Measurements from ENCODE around the gene SON. TPM values are rescaled to one million over a fixed set of nuclear protein-coding genes. Genes with fewer than 3 reads are reported as not detected.

The SON gene
- total RNA-seq, 1 donor from 2014 or later, result 220 TPM

- Mint-ChIP-seq H3K36me3 (ENCODE audit: low read depth) (peaks cover 32% of the 10 kb centered on the region), H3K27me3 (ENCODE audit: low read depth) (no peaks in the 10 kb centered on the region)
Measured at GRCh38 chr21:33518899-33519298, 23.9 kb upstream of the SON start.

GRCh38 chr21:33522297-33522952 lies 20.4 kb upstream of the SON start:
- peaks cover 3% of the 10 kb centered on the region for H3K4me1 Mint-ChIP-seq (ENCODE audit: low read depth)
- no peaks in the 10 kb centered on the region for H3K27me3 Mint-ChIP-seq (ENCODE audit: low read depth)
- H3K27ac Mint-ChIP-seq (ENCODE audit: unreplicated experiment), result no peak overlapping the region
- H3K36me3 Mint-ChIP-seq (ENCODE audit: low read depth), result peaks cover 15% of the 10 kb centered on the region
- DNase-seq (ENCODE audit: low spot score), result no peak
- H3K4me3 Mint-ChIP-seq (ENCODE audit: unreplicated experiment), result no peak overlapping the region
- no peak for TF ChIP-seq CTCF (IDR thresholded peaks at IDR 0.05)
- H3K9me3 Mint-ChIP-seq (ENCODE audit: low read depth), result no peaks in the 10 kb centered on the region

More at GRCh38 chr21:33518899-33519298, 23.9 kb upstream of the SON start:
- Mint-ChIP-seq H3K4me1 (ENCODE audit: low read depth) (peaks cover 3% of the 10 kb centered on the region), H3K4me3 (ENCODE audit: unreplicated experiment) (no peak overlapping the region), H3K27ac (ENCODE audit: unreplicated experiment) (no peak overlapping the region), H3K9me3 (ENCODE audit: low read depth) (no peaks in the 10 kb centered on the region)
- no peak for DNase-seq (ENCODE audit: low spot score)
- TF ChIP-seq CTCF (IDR thresholded peaks at IDR 0.05), result no peak

GRCh38 chr21:33522953-33523349 lies 19.9 kb upstream of the SON start:
- H3K4me3 Mint-ChIP-seq (ENCODE audit: unreplicated experiment), result no peak overlapping the region
- H3K4me1 Mint-ChIP-seq (ENCODE audit: low read depth), result peaks cover 3% of the 10 kb centered on the region
- no peak for DNase-seq (ENCODE audit: low spot score)
- no peaks in the 10 kb centered on the region for H3K9me3 Mint-ChIP-seq (ENCODE audit: low read depth)
- peaks cover 14% of the 10 kb centered on the region for H3K36me3 Mint-ChIP-seq (ENCODE audit: low read depth)
- no peak overlapping the region for H3K27ac Mint-ChIP-seq (ENCODE audit: unreplicated experiment)
- TF ChIP-seq CTCF (IDR thresholded peaks at IDR 0.05), result no peak
- H3K27me3 Mint-ChIP-seq (ENCODE audit: low read depth), result no peaks in the 10 kb centered on the region

- H3K27ac Mint-ChIP-seq (ENCODE audit: unreplicated experiment), result no peak overlapping the region
- H3K36me3 Mint-ChIP-seq (ENCODE audit: low read depth), result peaks cover 28% of the 10 kb centered on the region
- no peak for DNase-seq (ENCODE audit: low spot score)
- TF ChIP-seq CTCF (IDR thresholded peaks at IDR 0.05), result no peak
- no peaks in the 10 kb centered on the region for H3K4me1 Mint-ChIP-seq (ENCODE audit: low read depth)
- no peaks in the 10 kb centered on the region for H3K9me3 Mint-ChIP-seq (ENCODE audit: low read depth)
- no peaks in the 10 kb centered on the region for H3K27me3 Mint-ChIP-seq (ENCODE audit: low read depth)
- no peak overlapping the region for H3K4me3 Mint-ChIP-seq (ENCODE audit: unreplicated experiment)
Measured at GRCh38 chr21:33531007-33531406, 11.8 kb upstream of the SON start.

GRCh38 chr21:33537212-33537611 lies 5.6 kb upstream of the SON start:
- Mint-ChIP-seq H3K27me3 (ENCODE audit: low read depth) (no peaks in the 10 kb centered on the region), H3K36me3 (ENCODE audit: low read depth) (peaks cover 20% of the 10 kb centered on the region), H3K9me3 (ENCODE audit: low read depth) (no peaks in the 10 kb centered on the region), H3K4me3 (ENCODE audit: unreplicated experiment) (no peak overlapping the region), H3K4me1 (ENCODE audit: low read depth) (peaks cover 18% of the 10 kb centered on the region), H3K27ac (ENCODE audit: unreplicated experiment) (no peak overlapping the region)
- DNase-seq (ENCODE audit: low spot score), result no peak
- TF ChIP-seq CTCF (IDR thresholded peaks at IDR 0.05), result no peak
